ENCODE data around the gene RAB4B. TPM values are rescaled to one million over a fixed set of nuclear protein-coding genes. Genes with fewer than 3 reads are reported as not detected.
A peak's percentile ranks its signal among the peaks of the same experiment; 100 is the strongest.
"Not testable (repeated sequence)": the region's sequence is repeated elsewhere in the genome, so short reads cannot be mapped to it uniquely, and the experiment has no call there.

The RAB4B gene
- total RNA-seq, 1 donor from 2014 or later: 40.1 TPM

DNA sequence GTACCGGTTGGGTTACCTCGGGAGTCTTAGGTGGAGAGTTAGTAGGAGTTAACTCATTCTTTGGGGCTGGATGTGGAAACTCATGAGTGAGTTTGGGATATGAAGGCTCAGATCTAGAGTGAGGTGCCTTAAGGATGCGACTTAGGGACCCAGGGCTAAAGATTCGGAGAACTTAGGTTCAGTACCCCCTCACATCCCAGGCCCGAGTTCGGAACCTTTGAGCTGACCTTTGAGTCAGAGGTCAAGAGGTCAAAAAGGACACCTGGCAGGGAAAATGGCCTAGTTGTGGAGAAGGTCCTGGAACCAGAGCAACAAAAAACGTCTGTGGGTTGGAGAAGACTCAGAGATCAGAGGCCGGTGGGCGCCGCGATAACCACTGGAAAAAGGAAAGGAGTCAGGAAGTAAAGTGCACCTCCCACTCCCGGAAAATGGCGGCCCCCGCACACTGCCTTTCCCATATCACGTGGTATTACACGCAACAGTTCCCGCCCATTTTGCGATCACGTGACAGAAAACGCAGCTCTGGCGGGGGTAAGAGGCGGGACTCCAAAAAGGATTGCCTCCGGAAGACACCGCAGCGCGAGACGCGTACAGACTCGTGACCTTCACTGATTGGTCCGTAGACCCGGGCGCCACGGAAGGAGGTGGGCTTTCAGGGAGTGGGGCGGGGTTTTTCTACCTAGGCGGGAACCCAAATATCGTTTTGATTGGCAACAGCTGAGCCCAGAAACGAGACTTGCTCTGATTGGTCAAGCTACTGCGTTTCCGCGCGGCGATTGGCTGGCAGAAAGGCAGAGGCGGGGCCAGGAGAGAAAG, 27.8 kb upstream of the RAB4B start, which contains the start of gene ACTMAP:
TSS of gene ACTMAP (minus strand) at position 420 of the 816 bp plus-strand sequence. CDS start 674 bp downstream, outside the sequence.
- peak; percentile 98 for DNase-seq (ENCODE audit: extremely low read depth, low read depth, low spot score)

DNA sequence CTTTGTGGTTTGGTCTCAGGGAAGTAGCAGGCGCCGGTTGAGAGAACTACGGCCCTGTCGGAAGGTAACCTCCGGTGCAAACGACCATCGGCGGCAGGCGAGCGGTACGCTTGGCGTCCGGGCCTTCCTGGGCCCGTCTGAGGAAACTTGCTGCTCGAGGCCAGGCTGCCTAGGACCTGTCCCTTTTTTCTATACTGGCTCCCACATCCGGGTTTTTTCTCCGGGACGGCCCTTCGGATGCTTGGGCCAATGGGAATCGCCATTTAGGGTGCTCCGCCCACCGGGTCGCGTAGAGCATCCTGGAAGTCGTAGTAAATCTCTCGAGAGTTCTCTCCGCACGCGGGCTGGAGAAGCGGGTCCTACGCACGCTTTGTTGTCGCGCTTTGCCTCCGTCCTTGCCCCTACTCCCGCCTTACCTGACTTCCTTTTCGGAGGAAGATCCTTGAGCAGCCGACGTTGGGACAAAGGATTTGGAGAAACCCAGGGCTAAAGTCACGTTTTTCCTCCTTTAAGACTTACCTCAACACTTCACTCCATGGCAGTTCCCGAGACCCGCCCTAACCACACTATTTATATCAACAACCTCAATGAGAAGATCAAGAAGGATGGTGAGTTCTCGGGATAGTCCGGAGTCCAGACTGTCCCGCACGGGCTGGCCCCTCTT, 27.0 kb upstream of the RAB4B start, which contains the start of gene SNRPA:
TSS of gene SNRPA (plus strand) at position 330 of the 664 bp plus-strand sequence. CDS start at position 536, 206 bp downstream.
- peak; percentile 91 for DNase-seq (ENCODE audit: extremely low read depth, low read depth, low spot score)

DNA sequence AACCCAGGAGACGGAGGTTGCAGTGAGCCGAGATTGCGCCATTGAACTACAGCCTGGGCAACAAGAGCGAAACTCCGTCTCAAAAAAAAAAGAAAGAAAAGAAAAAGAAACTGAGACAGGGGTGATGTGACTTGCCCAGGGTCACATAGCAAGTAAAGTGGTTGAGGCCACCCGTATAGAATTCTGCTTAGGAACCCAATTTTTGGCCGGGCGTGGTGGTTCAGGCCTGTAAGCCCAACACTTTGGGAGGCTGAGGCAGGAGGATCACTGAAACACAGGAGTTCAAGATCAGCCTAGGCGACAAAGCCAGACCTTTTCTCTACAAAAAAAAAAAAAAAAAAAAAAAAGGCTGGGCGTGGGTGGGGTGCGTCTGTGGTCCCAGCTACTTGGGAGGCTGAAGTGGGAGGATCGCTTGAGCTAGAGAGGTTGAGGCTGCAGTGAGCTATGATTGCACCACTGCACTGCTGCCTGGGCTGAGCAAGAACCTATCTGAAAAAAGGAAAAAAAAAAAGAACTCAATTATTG, 25.7 kb upstream of the RAB4B start:
- DNase-seq (ENCODE audit: extremely low read depth, low read depth, low spot score): no peak

DNA sequence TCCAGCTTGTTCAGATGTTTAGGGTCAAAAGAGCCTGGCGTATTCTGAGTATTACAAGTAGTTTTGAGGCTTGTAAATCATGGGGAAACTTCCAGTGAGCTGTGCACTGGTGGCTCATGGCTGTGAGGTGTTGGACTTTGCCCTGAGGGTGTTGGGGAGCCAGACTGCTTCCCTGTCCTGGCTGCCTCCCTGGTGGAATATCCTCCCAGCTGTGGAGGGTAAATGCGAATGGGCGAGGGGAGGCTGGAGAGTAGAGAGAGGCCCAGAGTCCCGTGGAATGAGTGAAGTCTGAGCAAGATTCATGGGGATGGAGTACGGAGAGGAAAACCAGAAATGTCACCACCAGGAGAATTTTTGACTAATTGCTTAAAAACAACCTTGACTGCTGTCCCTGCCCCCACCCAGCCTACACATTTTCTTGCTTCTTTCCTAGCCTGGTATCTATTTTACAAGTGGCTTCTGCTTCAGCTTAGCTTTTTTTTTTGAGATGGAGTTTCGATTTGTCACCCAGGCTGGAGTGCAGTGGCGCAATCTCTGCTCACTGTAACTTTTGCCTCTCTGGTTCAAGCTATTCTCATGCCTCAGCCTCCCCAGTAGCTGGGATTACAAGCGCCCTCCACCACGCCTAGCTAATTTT, 23.3 kb upstream of the RAB4B start:
- DNase-seq (ENCODE audit: extremely low read depth, low read depth, low spot score): no peak

- DNase-seq (ENCODE audit: extremely low read depth, low read depth, low spot score): no peak
Measured at GRCh38 chr19:40755248-40755624, 22.8 kb upstream of the RAB4B start.

DNA sequence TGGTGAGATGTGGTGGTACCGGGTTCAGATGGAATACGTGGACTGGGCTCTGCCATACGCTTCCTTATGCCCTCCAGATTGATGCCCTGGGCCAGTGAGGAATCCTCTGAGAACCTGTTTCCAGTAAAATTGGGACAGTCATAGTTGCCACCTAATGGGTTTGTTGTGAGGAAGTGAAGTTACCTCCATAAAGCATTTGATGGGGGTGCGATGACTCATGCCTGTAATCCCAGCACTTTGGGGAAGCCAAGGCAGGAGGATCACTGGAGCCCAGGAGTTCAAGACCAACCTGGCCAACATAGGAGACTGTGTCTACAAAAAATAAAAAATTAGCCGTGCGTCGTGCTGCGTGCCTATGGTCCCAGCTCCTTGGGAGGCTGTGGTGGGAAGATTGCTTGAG, 22.3 kb upstream of the RAB4B start:
- no peak for DNase-seq (ENCODE audit: extremely low read depth, low read depth, low spot score)

- DNase-seq (ENCODE audit: extremely low read depth, low read depth, low spot score): no peak
Measured at GRCh38 chr19:40756502-40757110, 21.4 kb upstream of the RAB4B start.

GRCh38 chr19:40758491-40758890, 19.6 kb upstream of the RAB4B start:
- DNase-seq (ENCODE audit: extremely low read depth, low read depth, low spot score): no peak

GRCh38 chr19:40759352-40759751, 18.7 kb upstream of the RAB4B start:
- no peak for DNase-seq (ENCODE audit: extremely low read depth, low read depth, low spot score)

GRCh38 chr19:40762754-40763470, 15.1 kb upstream of the RAB4B start:
- no peak for DNase-seq (ENCODE audit: extremely low read depth, low read depth, low spot score)

DNA sequence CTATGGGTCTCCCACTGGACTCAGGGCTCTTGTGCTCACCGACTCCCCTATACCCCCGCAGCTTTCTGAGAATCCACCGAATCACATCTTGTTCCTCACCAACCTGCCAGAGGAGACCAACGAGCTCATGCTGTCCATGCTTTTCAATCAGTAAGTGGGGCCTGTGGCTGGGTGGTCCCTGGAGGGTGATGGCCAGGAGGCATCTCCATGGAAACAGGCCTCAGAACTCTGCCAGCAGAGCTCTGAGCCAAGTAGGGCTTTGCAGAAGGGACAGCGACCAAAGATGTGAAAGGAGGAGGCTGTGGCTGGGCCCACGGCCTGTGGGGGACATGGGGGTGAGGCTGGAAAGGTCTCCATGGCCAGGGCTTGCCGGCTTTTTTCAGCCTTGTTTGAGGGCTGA, 14.5 kb upstream of the RAB4B start:
- DNase-seq (ENCODE audit: extremely low read depth, low read depth, low spot score): no peak

DNA sequence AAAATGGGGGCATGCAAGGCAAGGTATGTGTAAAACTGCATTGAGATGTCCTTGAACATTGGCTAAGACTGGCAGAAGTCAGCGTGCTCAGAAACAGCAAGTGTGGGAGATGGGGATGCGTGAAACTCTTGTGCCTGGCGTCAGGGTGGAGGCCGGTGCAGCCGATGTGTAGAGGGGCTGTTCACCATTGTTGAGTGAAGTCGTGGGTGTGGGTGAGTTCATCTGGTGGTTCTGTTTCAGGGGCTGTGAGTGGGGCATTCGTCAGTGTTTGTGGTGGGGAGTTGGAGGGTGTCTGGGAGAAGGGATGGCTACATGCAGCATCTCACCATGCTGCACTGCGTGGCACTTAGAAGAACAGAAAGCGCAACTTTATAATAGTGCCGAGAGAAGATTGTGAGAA, 14.1 kb upstream of the RAB4B start:
- DNase-seq (ENCODE audit: extremely low read depth, low read depth, low spot score): no peak

GRCh38 chr19:40766385-40766784, 11.7 kb upstream of the RAB4B start:
- DNase-seq (ENCODE audit: extremely low read depth, low read depth, low spot score): not testable (repeated sequence)

- DNase-seq (ENCODE audit: extremely low read depth, low read depth, low spot score): no peak
Measured at GRCh38 chr19:40768869-40769268, 9.2 kb upstream of the RAB4B start.

DNA sequence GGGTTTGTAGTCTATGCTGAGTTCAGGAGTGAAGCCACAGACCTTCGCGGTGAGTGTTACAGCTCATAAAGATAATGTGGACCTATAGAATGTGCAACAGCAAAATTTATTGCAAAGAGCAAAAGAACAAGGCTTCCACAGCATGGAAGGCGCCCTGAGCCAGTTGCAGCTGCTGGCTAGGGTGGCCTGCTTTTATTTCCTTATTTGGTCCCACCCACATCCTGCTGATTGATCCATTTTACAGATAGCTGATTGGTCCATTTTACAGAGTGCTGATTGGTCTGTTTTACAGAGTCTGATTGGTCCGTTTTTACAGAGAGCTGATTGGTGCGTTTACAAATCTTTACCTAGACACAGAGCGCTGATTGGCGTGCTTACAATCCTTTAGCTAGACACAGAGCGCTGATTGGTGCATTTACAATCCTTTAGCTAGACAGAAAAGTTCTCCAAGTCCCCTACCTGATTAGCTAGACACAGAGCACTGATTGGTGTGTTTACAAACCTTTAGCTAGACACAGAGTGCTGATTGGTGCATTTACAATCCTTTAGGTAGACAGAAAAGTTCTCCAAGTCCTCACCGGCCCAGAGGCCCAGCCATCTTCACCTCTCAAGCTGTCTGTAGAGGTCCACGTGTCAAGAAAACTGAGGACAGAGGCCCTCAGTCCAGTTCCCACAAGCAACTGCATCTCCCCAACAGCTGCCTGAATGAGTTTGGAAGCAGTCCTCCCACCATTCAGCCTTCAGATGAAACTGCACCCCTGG, 6.8 kb upstream of the RAB4B start:
- DNase-seq (ENCODE audit: extremely low read depth, low read depth, low spot score): not testable (repeated sequence)

- no peak for DNase-seq (ENCODE audit: extremely low read depth, low read depth, low spot score)
Measured at GRCh38 chr19:40774916-40775631, 3.0 kb upstream of the RAB4B start, which contains the start of gene MIA. Gene MIA, plus strand, starts transcription at chr19:40775521. Its CDS starts 22 bp downstream, at chr19:40775543.

DNA sequence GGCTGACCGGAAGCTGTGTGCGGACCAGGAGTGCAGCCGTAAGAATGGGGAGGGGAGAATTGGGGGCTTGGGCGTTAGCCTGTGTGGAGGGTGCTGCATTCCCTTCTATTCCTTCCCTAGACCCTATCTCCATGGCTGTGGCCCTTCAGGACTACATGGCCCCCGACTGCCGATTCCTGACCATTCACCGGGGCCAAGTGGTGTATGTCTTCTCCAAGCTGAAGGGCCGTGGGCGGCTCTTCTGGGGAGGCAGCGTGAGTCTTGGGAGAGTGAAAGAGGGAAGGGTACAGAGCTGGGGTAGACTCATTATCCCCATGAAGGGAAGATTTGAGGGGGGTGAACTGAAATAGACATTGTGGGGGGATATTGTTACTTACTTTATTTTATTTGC, 2.4 kb upstream of the RAB4B start:
- DNase-seq (ENCODE audit: extremely low read depth, low read depth, low spot score): no peak

DNA sequence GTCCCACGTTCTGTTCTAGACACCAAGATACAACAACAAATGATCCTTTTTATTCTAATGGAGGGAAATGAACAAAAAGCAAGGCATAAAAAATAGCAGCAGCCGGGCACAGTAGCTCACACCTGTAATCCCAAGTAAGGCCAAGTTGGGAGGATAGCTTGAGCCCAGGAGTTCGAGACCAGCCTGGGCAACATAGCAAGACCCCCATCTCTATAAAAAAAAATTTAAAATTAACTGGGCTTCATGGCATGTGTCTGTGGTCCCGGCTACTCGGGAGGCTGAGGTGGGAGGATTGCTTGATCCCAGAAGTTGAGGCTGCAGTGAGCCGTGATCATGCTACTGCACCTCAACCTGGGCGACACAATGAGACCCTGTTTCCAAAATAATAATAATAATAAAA, 1.7 kb upstream of the RAB4B start:
- DNase-seq (ENCODE audit: extremely low read depth, low read depth, low spot score): no peak
